B cell (primary cell): ENCODE data around the gene RASA1. TPM values are rescaled to one million over a fixed set of nuclear protein-coding genes. Genes with fewer than 3 reads are reported as not detected.

ENCODE experiments used
- ATAC-seq: fragments of 200-7000 bp; cut with Tn5 transposase; one replicate; pipeline ENCODE4 v1.10.0; 2021; ENCODE audit warnings: low read depth, mild to moderate bottlenecking, moderate number of reproducible peaks, moderate library complexity
- CTCF ChIA-PET: fragments of 350-600 bp; sonication (Branson Sonifier 250); formaldehyde crosslinking; loops from one replicate; lab custom pipeline; 2021; ENCODE audit warnings: antibody characterized with exemption, inconsistent platforms; lab: Charles Lee
- POLR2A ChIA-PET: fragments of 350-600 bp; sonication (Branson Sonifier 250); formaldehyde crosslinking; loops from one replicate; lab custom pipeline; 2021; ENCODE audit warnings: antibody characterized with exemption; lab: Charles Lee
- DNase-seq: peaks from one replicate; pipeline ENCODE4 v3.0.0; 2013
- H2AFZ ChIP-seq: 2 replicates; pipeline ENCODE4 v1.6.1; 2012; ENCODE audit warnings: mild to moderate bottlenecking, low read depth, low read length; ENCODE audit not compliant: insufficient read depth, poor library complexity, severe bottlenecking
- H3K27ac ChIP-seq, 2 donors: 1 replicate in 1 of 2; 2 replicates in 1 of 2; pipeline ENCODE4 v1.5.1; 2012 to 2013; ENCODE audit warnings: low read length in 2 of 2, mild to moderate bottlenecking in 2 of 2, moderate library complexity in 1 of 2
- H3K27me3 ChIP-seq, 4 experiments: fragments of 200-600 bp in 1 of 4; sonication (generic) in 1 of 4; replicated peaks in 1 of 4; 1 replicate in 2 of 4; 2 replicates in 2 of 4; pipeline versions ENCODE4 v1.6.1 to v1.7.0; 2013 to 2016; ENCODE audit warnings: low read length in 3 of 4, mild to moderate bottlenecking in 2 of 4, mixed read lengths in 1 of 4, moderate library complexity in 1 of 4; ENCODE audit not compliant: insufficient read depth in 4 of 4, control insufficient read depth in 3 of 4; ENCODE audit errors: control extremely low read depth in 1 of 4
- H3K36me3 ChIP-seq, 2 experiments: replicated peaks in 1 of 2; 1 replicate in 1 of 2; 2 replicates in 1 of 2; pipeline versions ENCODE4 v1.6.1 to v1.7.1; 2013; ENCODE audit warnings: low read length in 1 of 2; ENCODE audit not compliant: insufficient read depth in 2 of 2, control insufficient read depth in 1 of 2; ENCODE audit errors: control extremely low read depth in 1 of 2, extremely low read depth in 1 of 2
- H3K4me1 ChIP-seq, 2 donors: fragments of 200-600 bp in 1 of 2; sonication (generic) in 1 of 2; 1 replicate in 1 of 2; 2 replicates in 1 of 2; pipeline versions ENCODE4 v1.5.1 to v1.6.1; 2013 to 2017; ENCODE audit warnings: low read length in 2 of 2; ENCODE audit not compliant: control insufficient read depth in 2 of 2, insufficient read depth in 2 of 2
- H3K4me2 ChIP-seq: replicated peaks from 2 replicates; pipeline ENCODE3; 2012; ENCODE audit warnings: mild to moderate bottlenecking, low read depth, low read length; ENCODE audit not compliant: poor library complexity, severe bottlenecking
- H3K4me3 ChIP-seq, 5 experiments: fragments of 200-600 bp in 1 of 5; sonication (generic) in 1 of 5; 1 replicate in 3 of 5; 2 replicates in 2 of 5; pipeline versions ENCODE4 v1.5.1 to v1.7.0; 2011 to 2016; ENCODE audit warnings: low read length in 4 of 5, mild to moderate bottlenecking in 4 of 5, low read depth in 2 of 5, control low read depth in 1 of 5, moderate library complexity in 1 of 5; ENCODE audit not compliant: insufficient read depth in 1 of 5; ENCODE audit errors: control extremely low read depth in 1 of 5, extremely low read depth in 1 of 5
- H3K79me2 ChIP-seq: fragments of 200-600 bp; sonication (generic); one replicate; pipeline ENCODE4 v1.6.0; 2016; ENCODE audit warnings: low read length; ENCODE audit not compliant: control insufficient read depth, insufficient read depth
- H3K9ac ChIP-seq: fragments of 200-600 bp; sonication (generic); 2 replicates; pipeline ENCODE4 v1.6.1; 2017; ENCODE audit warnings: mild to moderate bottlenecking, low read length, moderate library complexity
- H3K9me3 ChIP-seq, 3 donors: one replicate each; pipeline versions ENCODE4 v1.6.1 to v1.7.1; 2013; ENCODE audit warnings: low read length in 2 of 3; ENCODE audit not compliant: control insufficient read depth in 2 of 3, insufficient read depth in 1 of 3; ENCODE audit errors: control extremely low read depth in 1 of 3
- H4K20me1 ChIP-seq: 2 replicates; pipeline ENCODE4 v1.6.0; 2012; ENCODE audit warnings: mild to moderate bottlenecking, low read length; ENCODE audit not compliant: insufficient read depth, control insufficient read depth, poor library complexity, severe bottlenecking
- H3K27ac Mint-ChIP-seq: one replicate; pipeline ENCODE4 v1.8.0; 2021; ENCODE audit warnings: mixed read lengths
- H3K27me3 Mint-ChIP-seq: one replicate; pipeline ENCODE4 v1.8.0; 2021; ENCODE audit warnings: mixed read lengths
- H3K4me1 Mint-ChIP-seq: one replicate; pipeline ENCODE4 v1.8.0; 2021; ENCODE audit warnings: mixed read lengths
- H3K4me3 Mint-ChIP-seq: one replicate; pipeline ENCODE4 v1.8.0; 2021; ENCODE audit warnings: mixed read lengths
- H3K9me3 Mint-ChIP-seq: one replicate; pipeline ENCODE4 v1.8.0; 2022; ENCODE audit warnings: mixed read lengths; ENCODE audit not compliant: insufficient read depth
- CTCF ChIP-seq: fragments of 200-600 bp; IDR thresholded peaks from one replicate; pipeline ENCODE4 v1.8.0; 2022; ENCODE audit warnings: antibody characterized with exemption, mild to moderate bottlenecking
- EZH2 ChIP-seq: IDR thresholded peaks from 2 replicates; pipeline ENCODE4 v1.6.1; 2012; ENCODE audit warnings: borderline replicate concordance, low read depth, mild to moderate bottlenecking, moderate library complexity, low read length; ENCODE audit not compliant: insufficient read depth, poor library complexity, severe bottlenecking
- WGBS: methylation state at CpG from one replicate; pipeline ENCODE4 v1.1.5; 2013; ENCODE audit warnings: missing lambda C conversion rate; ENCODE audit not compliant: insufficient coverage; 5-methylcytosine and 5-hydroxymethylcytosine counted together
- intact Hi-C: fragments of 100-400 bp; cut with micrococcal nuclease; formaldehyde crosslinking; loops from one replicate; pipeline ENCODE4 v1.10.0; 2022
- polyA plus RNA-seq: library from polyadenylated mRNA; depleted of rRNA; stranded (reverse); fragments of >200 nt; gene quantifications from 2 replicates; pipeline ENCODE4 v1.2.3, GENCODE V29; 2012
- total RNA-seq, 2 donors: library from RNA; stranded (reverse); fragments of 120-200 nt in 1 of 2; gene quantifications; 1 replicate in 1 of 2; 2 replicates in 1 of 2; pipeline versions ENCODE4 v1.2.3 to v1.2.4, GENCODE V29; 2013 to 2022

The RASA1 gene
- total and polyA plus RNA-seq, 2 donors (not counting 1 experiment from before 2014, with no cell fraction given): 18.9 to 32.2 TPM

GRCh38 chr5:87403899-87404298, 136.2 kb downstream of the RASA1 start:
- H3K27ac ChIP-seq: no peak overlapping the region
- ATAC-seq: no peak
- H4K20me1 ChIP-seq: no peaks in the 10 kb centered on the region
- peaks cover 0 to 6% of the 10 kb centered on the region in 2 donors for H3K4me1 ChIP-seq
- Mint-ChIP-seq H3K27ac (no peak overlapping the region), H3K27me3 (no peaks in the 10 kb centered on the region), H3K9me3 (no peaks in the 10 kb centered on the region), H3K4me3 (no peak overlapping the region), H3K4me1 (peaks cover 20% of the 10 kb centered on the region)
- H3K79me2 ChIP-seq: no peaks in the 10 kb centered on the region
- no peak overlapping the region for H3K9ac ChIP-seq
- no peaks in the 10 kb centered on the region for H3K27me3 ChIP-seq
- TF ChIP-seq EZH2: no peak
- TF ChIP-seq CTCF: no peak
- intact Hi-C loops: no loop called here
- H3K9me3 ChIP-seq: no peaks in the 10 kb centered on the region
- POLR2A ChIA-PET: no interaction called here
- H3K4me3 ChIP-seq: no peak overlapping the region
- H3K36me3 ChIP-seq: peaks cover 0 to 89% of the 10 kb centered on the region in 2 experiments
- CTCF ChIA-PET: interaction anchor here (1.1 kb wide), 1 partner anchor 333 kb away, joined by 5 read pairs; no protein-coding TSS in a partner anchor
- DNase-seq: no peak
- no CpG with 5 or more reads among the region's 3 CpGs for WGBS
- H2AFZ ChIP-seq: no peak overlapping the region
- no peak overlapping the region for H3K4me2 ChIP-seq

- POLR2A ChIA-PET: no interaction called here
- intact Hi-C loops: no loop called here
Observed at GRCh38 chr5:87404359-87404758, 136.7 kb downstream of the RASA1 start.

More at GRCh38 chr5:87404359-87404758, 136.7 kb downstream of the RASA1 start:
- Histone ChIP-seq H3K27me3 (no peaks in the 10 kb centered on the region), H2AFZ (no peak overlapping the region), H3K4me1 (peaks cover 0 to 6% of the 10 kb centered on the region in 2 donors), H3K4me3 (no peak overlapping the region), H3K79me2 (no peaks in the 10 kb centered on the region), H3K4me2 (no peak overlapping the region), H3K9me3 (no peaks in the 10 kb centered on the region), H3K9ac (no peak overlapping the region), H3K27ac (no peak overlapping the region), H3K36me3 (peaks cover 0 to 85% of the 10 kb centered on the region in 2 experiments), H4K20me1 (no peaks in the 10 kb centered on the region)
- TF ChIP-seq EZH2: no peak
- no peak for TF ChIP-seq CTCF
- ATAC-seq (no peak), DNase-seq (no peak)
- H3K4me1 Mint-ChIP-seq: peaks cover 21% of the 10 kb centered on the region
- WGBS: no CpG with 5 or more reads among the region's 2 CpGs
- no peak overlapping the region for H3K4me3 Mint-ChIP-seq
- CTCF ChIA-PET: interaction anchor here (1.1 kb wide), 1 partner anchor 334 kb away, joined by 5 read pairs; no protein-coding TSS in a partner anchor
- no peaks in the 10 kb centered on the region for H3K27me3 Mint-ChIP-seq
- H3K9me3 Mint-ChIP-seq: no peaks in the 10 kb centered on the region
- H3K27ac Mint-ChIP-seq: no peak overlapping the region
